ENCODE measurements around the gene QSOX1.
"Not testable (repeated sequence)": the region's sequence is repeated elsewhere in the genome, so short reads cannot be mapped to it uniquely, and the experiment has no call there.

Gene QSOX1

DNA sequence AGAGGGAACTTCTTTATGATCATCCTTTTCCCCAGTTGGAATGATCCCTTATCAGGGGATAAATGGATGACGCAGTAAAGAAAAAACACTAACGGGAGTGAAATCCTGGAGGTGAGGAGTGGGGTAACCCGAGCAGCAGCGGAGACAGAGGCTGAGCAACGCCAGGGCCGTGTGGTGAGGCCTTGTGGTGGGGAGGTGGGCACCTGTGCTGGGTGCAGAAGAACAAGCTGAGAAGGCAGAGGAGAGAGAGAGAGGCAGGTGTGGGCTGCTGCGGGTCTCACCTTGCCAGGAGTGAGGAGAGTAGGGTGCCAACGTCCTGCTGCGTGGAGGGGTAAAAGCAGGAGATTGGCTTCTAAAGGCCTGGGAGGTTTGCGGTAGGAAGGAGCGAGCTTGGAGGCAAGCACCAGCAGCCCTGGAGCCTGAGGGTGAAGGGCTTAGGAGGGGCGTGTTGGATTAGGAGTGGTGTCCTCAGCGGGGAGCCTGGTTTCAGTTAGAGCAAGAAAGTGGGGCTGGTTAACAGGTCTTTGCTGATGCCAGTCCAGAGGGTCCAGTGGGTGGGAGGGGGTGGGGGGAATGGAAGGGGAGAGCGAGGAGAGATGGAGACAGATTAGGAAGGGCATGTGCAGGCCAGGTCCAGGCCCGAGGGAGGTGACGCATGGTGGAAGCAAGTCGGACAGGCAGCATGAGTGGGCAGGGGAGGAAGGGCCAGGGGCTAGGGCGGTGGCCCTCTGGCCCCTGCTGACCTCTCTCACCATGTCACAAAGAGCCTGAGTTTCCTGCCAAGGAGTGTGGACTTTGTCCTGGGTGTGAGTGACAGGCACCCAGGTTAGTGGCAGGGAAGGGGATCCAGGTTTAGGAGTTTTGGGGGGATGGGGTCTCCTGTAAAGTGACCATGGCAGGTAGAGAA is 38.7 kb downstream of the QSOX1 start:
- DNase-seq: no peak

DNA sequence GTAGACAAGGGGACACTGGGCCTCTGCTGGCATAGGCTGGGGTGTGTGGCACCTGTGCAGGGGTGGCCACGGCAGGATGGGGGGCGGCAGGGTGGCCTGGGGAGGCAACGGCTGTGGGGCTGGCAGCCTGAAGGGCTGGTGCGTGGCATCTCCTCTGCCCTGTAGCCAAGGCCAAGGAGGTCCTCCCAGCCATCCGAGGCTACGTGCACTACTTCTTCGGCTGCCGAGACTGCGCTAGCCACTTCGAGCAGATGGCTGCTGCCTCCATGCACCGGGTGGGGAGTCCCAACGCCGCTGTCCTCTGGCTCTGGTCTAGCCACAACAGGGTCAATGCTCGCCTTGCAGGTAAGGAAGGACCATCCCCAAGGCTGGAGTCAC is 39.4 kb downstream of the QSOX1 start:
- DNase-seq: no peak

DNA sequence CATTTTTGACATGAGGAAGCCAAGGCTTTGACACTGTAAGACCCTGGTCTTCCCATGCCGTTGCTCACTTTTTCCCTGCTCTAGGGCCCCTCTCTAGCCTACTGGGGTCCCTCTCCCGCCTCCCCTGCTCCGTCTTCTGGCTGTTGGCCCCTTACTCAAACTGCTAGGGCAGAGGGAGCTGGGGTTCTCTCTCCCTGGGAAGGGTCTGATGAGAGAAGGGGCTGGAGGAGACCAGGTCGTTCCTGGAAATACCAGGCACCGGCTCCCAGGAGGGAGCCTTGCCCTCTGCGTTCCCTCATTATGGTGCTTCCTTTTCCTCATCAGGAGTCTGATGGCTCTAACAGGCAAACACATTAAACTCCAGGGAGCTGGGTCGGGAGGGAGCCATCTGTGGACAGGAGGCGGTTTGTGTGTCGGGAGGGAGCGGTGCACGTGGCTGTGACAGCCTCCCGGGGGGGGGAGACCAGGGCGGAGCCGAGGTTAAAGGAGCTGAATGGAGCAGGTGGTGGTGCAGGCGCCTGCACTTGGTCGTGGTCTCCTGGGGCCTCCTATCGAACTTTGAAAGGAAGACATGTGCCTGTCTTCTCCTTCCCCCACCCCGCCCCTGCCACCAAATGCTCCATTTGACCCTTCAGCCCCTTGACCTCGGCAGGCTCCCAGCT is 40.0 kb downstream of the QSOX1 start:
- no peak for DNase-seq

DNA sequence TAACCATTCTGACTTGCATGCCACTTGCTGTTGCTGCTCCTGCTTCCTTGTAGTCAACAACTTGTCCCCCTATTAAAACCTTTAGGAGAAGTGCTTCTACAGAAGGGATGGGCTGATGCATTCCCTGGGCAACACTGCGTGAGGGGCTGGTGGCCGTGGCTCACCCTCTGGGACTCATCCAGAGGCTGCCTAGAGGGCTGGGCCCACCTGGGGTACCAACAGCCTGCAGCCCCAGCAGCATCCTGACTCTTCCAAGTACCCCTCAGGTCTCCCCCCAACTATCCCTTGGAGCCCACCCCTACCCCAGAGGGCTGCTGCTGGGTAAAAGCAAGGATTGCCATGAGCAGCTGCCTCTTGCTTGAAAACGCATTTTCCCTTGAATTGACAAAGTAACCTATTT is 40.7 kb downstream of the QSOX1 start:
- DNase-seq: no peak

DNA sequence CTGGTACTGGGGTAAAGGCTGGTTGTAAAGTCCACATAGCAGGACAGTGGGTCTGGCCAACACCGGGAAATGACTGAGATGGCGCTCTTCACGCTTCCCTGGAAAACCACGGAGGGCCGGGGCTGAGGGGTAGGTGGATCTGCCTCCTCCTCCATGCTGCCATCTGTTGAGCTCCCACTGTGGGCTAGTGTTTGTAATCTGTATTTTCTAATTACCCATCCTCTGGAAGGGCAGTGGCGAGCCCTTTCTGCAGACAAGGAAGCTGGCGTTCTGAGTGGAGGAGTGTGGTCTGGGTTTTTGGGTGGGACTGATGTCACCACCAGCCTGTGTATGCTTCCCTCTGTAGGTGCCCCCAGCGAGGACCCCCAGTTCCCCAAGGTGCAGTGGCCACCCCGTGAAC is 41.2 kb downstream of the QSOX1 start:
- no peak for DNase-seq

DNA sequence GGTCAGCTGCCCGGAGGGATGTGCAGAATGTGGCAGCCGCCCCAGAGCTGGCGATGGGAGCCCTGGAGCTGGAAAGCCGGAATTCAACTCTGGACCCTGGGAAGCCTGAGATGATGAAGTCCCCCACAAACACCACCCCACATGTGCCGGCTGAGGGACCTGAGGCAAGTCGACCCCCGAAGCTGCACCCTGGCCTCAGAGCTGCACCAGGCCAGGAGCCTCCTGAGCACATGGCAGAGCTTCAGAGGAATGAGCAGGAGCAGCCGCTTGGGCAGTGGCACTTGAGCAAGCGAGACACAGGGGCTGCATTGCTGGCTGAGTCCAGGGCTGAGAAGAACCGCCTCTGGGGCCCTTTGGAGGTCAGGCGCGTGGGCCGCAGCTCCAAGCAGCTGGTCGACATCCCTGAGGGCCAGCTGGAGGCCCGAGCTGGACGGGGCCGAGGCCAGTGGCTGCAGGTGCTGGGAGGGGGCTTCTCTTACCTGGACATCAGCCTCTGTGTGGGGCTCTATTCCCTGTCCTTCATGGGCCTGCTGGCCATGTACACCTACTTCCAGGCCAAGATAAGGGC is 41.9 kb downstream of the QSOX1 start:
- DNase-seq: no peak

DNA sequence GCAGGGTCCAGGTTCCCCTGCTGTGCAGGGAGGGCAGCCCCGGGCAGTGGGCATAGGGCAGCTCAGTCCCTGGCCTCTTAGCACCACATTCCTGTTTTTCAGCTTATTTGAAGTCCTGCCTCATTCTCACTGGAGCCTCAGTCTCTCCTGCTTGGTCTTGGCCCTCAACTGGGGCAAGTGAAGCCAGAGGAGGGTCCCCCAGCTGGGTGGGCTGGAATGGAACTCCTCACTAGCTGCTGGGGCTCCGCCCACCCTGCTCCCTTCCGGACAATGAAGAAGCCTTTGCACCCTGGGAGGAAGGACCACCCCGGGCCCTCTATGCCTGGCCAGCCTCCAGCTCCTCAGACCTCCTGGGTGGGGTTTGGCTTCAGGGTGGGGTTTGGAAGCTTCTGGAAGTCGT is 42.6 kb downstream of the QSOX1 start:
- DNase-seq: no peak

DNA sequence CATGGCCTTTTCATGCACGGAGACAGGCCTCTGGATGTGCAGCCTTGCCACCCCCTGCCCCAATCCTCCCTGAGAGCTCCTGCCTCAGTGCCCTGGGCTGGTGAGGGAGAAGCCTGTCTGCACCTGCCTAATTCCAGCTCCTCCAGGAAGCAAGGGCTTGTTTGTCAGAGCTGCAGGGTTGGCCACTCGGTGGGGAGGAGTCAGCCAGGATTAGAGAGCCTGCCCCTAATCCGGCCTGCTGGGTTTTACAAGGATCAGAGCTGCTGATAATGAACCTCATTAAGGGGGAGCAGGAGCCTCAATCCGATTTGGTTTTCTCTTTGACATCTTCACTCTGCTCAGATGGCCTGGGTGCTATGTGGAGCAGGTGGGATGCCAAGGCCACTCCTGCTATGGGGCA is 43.5 kb downstream of the QSOX1 start:
- no peak for DNase-seq

DNA sequence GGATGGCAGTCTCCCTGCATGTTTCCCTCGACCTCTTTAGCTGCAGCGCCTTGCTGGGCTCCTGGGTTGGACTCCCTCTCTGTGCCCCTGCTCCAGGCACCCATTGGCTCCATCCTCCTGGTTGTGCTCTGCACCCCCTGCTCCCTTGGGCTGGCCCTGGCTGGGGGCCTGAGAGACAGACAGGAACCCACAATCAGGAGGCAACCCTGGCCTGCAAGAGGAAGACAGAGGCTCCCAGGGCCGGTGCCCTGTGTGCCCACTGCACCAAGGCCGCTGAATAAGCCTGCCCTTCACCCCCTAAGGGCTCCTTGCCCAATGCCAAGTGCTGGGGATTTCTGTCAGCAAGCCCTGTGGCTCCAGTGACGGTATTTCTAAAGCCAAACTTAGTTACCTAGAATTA is 43.9 kb downstream of the QSOX1 start:
- no peak for DNase-seq

DNA sequence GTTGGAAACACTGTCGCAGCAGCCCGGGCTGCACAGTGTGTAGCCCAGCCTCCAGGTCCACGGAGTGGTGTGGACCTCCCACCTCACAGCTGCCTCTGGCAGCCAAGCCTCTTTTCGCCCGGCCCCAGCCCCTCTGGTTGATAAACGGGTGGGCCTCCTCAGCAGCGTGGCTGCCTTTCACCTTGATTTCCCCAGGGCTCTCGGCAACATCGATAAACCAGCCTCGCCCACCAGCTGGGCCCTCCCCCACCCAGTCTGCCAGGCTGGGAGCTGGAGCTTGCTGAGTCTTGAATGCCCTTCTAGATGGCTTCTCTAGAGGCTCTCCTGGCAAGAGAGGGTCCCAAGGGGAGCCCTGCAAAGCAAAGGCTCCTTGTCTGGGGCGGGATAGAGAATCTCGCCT is 44.3 kb downstream of the QSOX1 start:
- DNase-seq: no peak

DNA sequence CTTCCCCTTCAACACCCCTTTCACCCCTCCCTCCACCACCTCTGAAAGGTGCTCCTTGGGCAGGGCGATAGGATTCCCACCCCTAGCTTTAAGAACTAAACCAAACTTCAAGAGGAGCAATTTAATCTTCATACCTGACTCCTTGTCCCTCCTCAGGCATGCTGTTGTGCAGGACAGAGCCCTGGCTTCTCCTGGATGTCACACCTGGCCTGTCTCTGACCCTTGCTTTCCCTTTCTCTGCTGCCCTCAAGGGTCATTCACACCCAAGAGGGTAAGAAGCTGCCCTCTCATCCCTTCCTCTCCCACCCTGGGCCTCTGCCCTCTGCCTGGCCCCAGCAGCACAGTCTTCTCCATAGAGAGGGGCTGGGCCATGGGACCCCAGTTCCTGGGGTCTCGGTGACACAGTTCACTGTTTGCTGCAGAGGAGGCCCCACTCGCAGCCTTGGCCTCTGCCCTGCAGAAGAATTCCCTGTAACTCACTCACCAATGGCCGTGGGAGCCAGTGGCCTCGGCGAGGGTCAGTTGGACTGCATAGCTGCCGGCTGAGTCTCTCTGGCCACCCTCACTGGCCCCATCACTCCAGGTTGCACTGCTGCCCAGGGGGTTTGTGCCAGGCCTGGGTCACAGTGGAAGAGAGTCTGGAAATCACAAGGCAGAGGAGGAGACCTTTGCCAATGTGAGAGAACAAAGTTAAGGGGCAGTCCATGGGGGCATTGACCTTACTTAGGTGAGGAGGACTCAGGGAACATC is 47.0 kb downstream of the QSOX1 start:
- DNase-seq: no peak

DNA sequence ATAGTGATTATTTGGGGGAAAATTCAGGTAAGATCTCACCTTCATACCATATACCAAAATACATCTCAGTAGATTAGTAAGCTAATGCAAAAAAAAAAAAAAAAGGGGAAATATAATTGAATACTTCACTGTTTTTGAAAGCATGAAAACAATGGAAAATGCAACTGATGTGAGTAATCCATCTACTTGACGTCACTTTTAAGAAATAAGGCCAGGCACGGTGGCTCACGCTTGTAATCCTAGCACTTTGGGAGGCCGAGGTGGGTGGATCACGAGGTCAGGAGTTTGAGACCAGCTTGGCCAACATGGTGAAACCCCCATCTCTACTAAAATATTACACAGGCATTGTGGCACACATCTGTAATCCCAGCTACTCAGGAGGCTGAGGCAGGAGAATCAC is 47.9 kb downstream of the QSOX1 start:
- DNase-seq: not testable (repeated sequence)

DNA sequence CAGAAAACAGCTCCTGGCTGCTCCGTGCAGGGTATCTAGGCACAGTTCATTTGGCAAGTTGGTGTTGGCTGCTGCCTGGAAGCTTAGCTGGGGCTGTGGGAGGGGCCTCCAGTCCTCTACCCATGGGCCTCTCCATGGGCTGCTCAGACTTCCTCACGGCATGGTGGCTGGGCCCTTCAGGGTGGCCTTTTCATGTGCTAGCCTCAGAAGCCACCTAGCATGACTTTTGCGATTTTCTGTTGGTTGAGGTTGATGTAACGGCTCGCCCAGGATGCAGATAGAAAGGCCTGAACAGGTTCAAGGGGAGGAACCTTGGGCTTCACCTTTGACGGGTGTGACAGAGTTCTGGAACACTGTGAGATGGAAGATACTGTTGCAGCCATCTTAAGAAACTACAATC is 49.6 kb downstream of the QSOX1 start:
- DNase-seq: no peak

DNA sequence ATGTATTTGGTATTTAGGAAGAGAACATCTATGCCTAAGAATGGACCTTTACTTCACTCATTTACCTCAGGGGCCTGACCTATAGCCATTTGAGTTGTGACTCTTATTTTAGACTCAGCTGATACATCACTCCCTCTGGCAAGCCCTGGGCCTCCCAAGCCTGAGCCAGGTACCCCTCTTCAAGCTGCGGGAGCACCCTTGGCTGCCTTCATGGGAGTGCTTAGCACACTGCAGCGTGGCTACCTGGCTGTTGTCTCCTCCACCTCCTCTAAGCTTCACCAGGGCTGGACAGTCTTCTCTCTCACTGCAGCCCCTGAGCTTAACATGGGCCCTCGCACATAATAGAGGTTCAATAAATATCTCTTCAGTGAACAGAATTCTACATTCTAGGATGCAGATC is 51.9 kb downstream of the QSOX1 start:
- no peak for DNase-seq

DNA sequence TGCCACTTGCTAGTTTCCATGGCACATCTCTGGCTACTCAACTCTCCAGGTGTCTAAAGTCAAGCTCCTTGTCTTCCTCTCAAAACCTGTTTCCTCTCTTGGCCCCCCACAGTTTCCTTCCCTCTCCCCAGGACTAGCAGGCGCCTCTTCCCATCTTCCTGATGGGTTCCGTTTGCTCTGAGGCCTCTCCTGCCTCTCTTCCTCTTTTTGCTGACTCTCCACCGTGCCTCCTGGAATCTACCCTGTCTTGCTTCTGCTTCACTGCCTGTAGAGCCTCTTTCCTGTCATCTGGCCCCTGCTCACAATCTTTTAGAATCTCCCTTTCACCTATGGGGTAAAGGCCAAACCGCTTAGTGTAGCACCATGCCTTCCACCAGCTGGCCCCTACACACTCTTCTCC is 53.6 kb downstream of the QSOX1 start:
- peak; percentile 18 to 35 for DNase-seq

DNA sequence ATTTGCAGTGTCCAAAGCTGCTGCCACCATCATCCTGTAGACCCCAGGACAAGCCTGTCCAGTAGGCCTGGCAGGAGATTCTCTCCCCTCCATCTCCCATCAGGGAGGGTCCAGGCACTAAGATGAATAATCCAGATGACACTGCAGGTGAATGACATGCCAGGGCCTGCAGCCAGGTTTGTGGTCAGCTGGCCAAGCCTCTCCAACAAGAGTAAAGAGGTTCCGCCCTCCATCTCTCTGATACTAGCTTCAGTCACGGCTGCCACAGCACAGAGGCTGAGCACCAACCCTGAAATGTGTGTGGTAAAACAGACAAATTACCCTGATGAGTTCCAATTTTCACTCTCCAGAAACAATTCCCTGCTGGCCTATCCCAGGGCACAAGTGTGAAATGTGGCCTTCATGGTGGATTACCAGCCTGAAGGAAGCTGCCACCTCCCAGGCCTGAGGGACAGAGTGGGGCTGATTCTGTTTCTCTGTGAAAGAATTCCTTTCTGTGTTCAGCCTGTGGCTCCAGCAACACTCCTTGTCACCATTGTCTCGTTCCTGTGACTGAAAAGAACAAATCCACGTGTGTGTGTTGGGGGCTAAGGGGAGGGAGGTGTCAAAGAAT is 55.4 kb downstream of the QSOX1 start:
- DNase-seq: no peak

DNA sequence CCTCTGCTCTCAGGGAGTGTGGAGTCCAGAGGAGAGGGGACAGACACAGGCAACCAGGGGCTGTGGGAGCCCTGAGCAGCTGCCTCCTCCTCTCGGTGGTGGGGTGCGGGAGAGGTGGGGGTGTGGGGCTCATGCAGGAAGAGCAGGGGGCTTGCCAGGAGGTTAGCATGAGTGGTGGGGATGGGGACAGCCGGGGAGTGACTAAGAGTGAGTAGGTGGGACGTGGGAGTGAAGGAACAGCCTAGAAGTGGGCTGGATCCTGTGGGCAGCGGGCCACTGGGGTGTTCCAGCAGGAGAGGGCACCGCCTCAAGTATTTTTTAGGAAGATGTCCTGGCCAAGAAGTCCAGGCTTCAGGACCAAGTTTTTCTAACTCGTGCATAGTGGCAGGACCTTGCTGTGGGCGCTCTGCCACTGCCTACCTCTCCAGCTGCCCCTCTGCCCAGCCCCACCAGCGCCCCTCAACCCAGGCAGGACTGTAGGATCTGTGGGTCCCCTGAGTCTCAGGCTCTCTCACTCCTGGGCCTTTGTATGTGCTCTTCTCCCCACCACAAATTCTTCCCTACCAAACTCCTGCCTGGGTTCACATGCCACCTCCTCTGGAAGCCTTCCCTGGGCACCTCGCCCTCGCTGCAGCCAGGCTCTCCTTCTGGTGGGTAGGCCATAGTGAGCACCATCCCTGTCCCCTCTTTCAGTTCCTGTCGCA is 56.6 kb downstream of the QSOX1 start:
- no peak for DNase-seq

DNA sequence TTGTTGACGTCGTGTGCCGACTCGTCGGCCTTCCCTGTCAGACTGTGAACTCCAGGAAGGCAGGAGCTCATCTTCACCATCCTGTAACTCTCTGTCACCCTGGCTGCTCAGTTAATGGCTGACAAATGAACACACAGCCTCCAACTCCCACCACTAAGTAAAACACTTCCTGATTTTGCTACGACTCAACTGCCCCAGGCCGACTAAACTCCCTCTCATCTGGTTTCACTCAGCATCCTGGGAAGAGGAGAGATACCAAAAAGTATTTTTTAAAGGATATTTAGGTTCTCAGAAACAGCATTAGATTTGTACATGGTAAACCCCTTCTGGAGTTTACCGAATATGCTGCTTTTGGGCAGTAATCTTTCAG is 57.2 kb downstream of the QSOX1 start:
- no peak for DNase-seq

DNA sequence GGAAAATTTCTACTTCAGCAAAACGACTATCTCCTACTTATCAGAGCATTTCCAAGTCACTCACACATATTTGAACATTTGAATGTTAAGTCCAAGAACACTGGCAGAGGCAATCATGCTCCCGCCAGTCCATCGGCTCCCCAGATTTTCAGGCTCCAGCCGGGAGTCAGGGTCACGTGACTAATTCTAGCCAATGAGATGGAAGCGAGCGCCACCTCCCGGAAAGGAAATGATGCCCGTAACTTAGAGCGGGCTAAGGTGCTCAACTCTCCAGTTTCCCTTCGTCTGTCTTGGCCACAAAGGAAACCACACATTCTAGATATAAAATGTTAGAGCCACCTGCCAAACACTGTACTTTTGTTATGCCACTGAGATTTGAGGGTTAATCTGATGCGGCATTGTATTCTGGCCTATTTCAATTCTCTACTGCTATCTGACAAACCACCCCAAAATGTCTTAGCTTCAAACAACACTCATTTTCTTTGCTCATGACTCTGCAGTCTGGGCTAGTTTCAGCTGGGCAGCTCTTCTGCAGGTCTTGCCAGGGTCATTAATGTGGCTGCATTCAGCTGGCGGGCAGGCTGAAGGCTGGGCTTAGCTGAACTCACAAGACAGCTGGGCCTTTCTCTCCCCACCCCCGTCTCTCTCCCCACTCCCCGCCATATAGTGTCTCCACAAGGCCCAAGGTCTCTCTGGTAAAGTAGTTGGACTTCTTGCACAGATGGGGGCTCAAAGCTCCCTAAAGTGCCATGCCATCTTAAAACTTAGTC is 58.9 kb downstream of the QSOX1 start:
- DNase-seq: peak; percentile 21 to 28

DNA sequence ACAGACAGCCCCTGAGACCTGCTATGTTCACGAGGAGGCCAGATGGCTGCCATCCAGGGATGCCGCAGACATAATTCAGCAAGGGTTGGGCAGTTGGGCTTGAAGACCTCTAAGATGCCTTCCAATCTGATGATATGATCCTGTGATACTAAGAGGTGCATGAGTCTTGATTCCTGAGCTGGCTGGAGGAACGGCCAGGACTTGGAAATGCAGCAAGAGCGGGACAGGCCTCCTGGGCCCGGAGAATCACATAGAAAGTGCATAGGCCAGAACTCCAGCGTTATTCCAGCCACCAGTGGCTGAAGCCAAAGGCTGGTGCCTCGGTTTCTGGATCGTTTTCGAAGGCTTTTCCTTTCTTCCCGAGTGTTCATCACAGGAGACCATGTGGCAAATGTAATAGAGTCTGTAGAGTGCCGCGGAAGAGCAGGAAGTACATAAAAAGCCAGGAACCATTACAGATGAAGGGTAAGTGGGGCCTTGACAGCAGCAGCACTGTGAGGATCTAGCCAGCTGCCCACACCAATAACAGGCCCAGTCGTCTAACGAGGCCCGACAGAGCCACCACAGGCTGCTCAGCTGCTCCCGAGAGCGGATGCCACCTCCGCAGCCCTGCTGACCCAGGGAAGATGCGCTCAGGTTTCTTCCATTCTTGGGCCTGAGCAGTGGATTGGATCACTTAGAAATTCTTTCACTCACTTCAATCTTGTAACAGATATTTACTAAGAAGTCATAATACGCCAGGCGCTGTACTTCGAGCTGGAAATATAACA is 61.4 kb downstream of the QSOX1 start:
- DNase-seq: no peak

DNA sequence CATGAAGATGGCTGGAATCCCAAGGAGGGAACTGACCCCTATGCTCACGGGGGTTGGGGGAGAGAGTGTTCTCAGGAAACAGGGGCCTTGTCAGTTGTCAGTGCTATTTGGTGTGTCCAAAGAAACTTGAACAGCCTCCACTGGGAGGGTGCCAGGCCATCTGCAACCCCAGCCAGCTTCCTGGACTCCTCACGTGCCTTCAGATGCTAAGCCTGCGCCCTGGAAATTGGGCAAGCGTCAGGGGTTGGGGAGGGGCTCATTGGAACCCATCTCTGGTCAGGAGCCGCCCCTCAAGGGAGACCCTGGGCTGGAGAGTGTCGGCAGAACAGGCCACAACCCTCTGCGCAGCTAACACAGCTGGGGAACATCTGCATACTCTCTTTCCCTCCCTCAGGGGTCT is 62.3 kb downstream of the QSOX1 start:
- DNase-seq: no peak

Data from AML-193 (cell line).